Sigmoid colon (tissue), 7 donors: Measurements from ENCODE around the gene MYBPHL. TPM values are rescaled to one million over a fixed set of nuclear protein-coding genes. Genes with fewer than 3 reads are reported as not detected.

Experiments
- DNase-seq: peaks from one replicate; pipeline ENCODE4 v3.0.0-alpha.2; 2019
- H3K27ac ChIP-seq, 4 donors: fragments of 200-600 bp; sonication (generic); one replicate each; pipeline ENCODE4 v1.5.1; 2016 to 2019; ENCODE audit warnings: mild to moderate bottlenecking in 1 of 4
- H3K27me3 ChIP-seq, 3 donors: fragments of 200-600 bp; sonication (generic); one replicate each; pipeline ENCODE4 v1.5.1; 2019; ENCODE audit warnings: mild to moderate bottlenecking in 1 of 3
- H3K36me3 ChIP-seq, 4 donors: fragments of 200-600 bp; sonication (generic); one replicate each; pipeline ENCODE4 v1.5.1; 2016 to 2019
- H3K4me1 ChIP-seq, 4 donors: fragments of 200-600 bp; sonication (generic); one replicate each; pipeline ENCODE4 v1.5.1; 2017 to 2019
- H3K4me3 ChIP-seq, 4 donors: fragments of 200-600 bp; sonication (generic); one replicate each; pipeline ENCODE4 v1.5.1; 2017 to 2019; ENCODE audit warnings: mild to moderate bottlenecking in 2 of 4, moderate library complexity in 1 of 4
- H3K9me3 ChIP-seq, 4 donors: fragments of 200-600 bp in 3 of 4; sonication (generic) in 3 of 4; one replicate each; pipeline versions ENCODE4 v1.5.1 to v1.6.1; 2013 to 2019
- CTCF ChIP-seq, 4 experiments: fragments of 450-650 bp in 3 of 4; fragments of 200-600 bp in 1 of 4; IDR thresholded peaks; one replicate each; pipeline ENCODE4 v1.5.1; 2016 to 2019; ENCODE audit warnings: antibody characterized with exemption in 4 of 4, mild to moderate bottlenecking in 3 of 4, moderate library complexity in 2 of 4
- EP300 ChIP-seq, 4 donors: sonication (generic); formaldehyde crosslinking; IDR thresholded peaks; one replicate each; pipeline ENCODE4 v1.6.1; 2017; ENCODE audit warnings: antibody characterized with exemption in 4 of 4
- POLR2A ChIP-seq, 2 donors: fragments of 450-650 bp; IDR thresholded peaks; one replicate each; pipeline ENCODE4 v1.6.1; 2016; ENCODE audit warnings: antibody characterized with exemption in 2 of 2, mild to moderate bottlenecking in 2 of 2, moderate library complexity in 2 of 2
- POLR2AphosphoS5 ChIP-seq, 4 donors: sonication (generic); formaldehyde crosslinking; IDR thresholded peaks; one replicate each; pipeline ENCODE4 v1.6.1; 2017; ENCODE audit warnings: antibody characterized with exemption in 4 of 4
- WGBS, 2 donors: extraction: QIAGEN DNeasy Blood & Tissue Kit; methylation state at CpG; one replicate each; pipeline ENCODE4 v1.1.7; 2013; 5-methylcytosine and 5-hydroxymethylcytosine counted together
- intact Hi-C: fragments of 100-400 bp; cut with DNase I; formaldehyde crosslinking; loops from one replicate; pipeline ENCODE4 v1.15.1; 2023
- polyA plus RNA-seq, 3 donors: library from polyadenylated mRNA; stranded (reverse); fragments of 200-250 nt; gene quantifications; one replicate each; pipeline ENCODE4 v1.2.3, GENCODE V29; 2013
- total RNA-seq, 4 donors: library from RNA; depleted of rRNA; stranded (reverse); fragments of >200 nt; gene quantifications; one replicate each; pipeline ENCODE4 v1.1.0, GENCODE V29; 2016
- donor health status: healthy with polysubstance abuse.
- donor health status: Bipolar disorder and iron deficiency.
- donor health status: healthy.

Gene MYBPHL
- total and polyA plus RNA-seq, 7 donors: not detected

DNA sequence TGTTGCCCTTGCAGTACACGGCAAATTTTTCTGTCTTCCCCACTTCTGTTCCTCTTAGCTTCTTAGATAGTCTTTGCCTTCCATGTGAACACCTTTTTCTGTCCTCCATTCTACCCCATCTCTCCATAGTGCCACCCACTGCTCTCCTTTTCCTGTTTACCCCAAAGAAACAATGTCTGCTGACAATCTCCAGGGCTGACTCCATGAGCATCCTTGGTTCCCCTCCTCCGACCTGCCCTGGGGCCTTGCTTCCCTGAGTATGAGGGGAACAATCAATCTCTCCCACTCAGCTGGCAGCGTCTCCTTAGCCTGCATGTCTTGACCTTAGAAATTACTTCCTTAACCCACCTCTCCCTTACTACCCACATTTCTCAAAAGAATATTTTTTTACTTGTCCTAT is 12.3 kb upstream of the MYBPHL start:
- Histone ChIP-seq H3K27ac (no peak overlapping the region), H3K4me1 (no peaks in the 10 kb centered on the region), H3K9me3 (no peaks in the 10 kb centered on the region), H3K27me3 (no peaks in the 10 kb centered on the region), H3K36me3 (peaks cover 27 to 97% (median 75%) of the 10 kb centered on the region in 4 donors), H3K4me3 (no peak overlapping the region)
- WGBS, 2 donors: 91 to 93% methylated on average over 3 of the region's 3 CpGs
- DNase-seq: no peak
- TF ChIP-seq EP300 (IDR thresholded peaks at IDR 0.05): no peak
- no peak for TF ChIP-seq POLR2A (IDR thresholded peaks at IDR 0.05)
- TF ChIP-seq CTCF (IDR thresholded peaks at IDR 0.05): no peak
- no peak for TF ChIP-seq POLR2AphosphoS5 (IDR thresholded peaks at IDR 0.05)
- intact Hi-C loops: no loop called here

GRCh38 chr1:109316506-109316905 is 9.7 kb upstream of the MYBPHL start:
- DNase-seq: no peak
- H3K4me3 ChIP-seq: no peak overlapping the region
- no peak for TF ChIP-seq EP300 (IDR thresholded peaks at IDR 0.05)
- TF ChIP-seq POLR2A (IDR thresholded peaks at IDR 0.05): no peak
- no peak for TF ChIP-seq CTCF (IDR thresholded peaks at IDR 0.05)
- no peak for TF ChIP-seq POLR2AphosphoS5 (IDR thresholded peaks at IDR 0.05)
- intact Hi-C loops: no loop called here
- no peaks in the 10 kb centered on the region for H3K4me1 ChIP-seq
- H3K9me3 ChIP-seq: no peaks in the 10 kb centered on the region
- H3K36me3 ChIP-seq: peaks cover 27 to 94% (median 68%) of the 10 kb centered on the region in 4 donors
- 94 to 98% methylated on average over 1 of the region's 1 CpG for WGBS, 2 donors
- no peak overlapping the region for H3K27ac ChIP-seq
- no peaks in the 10 kb centered on the region for H3K27me3 ChIP-seq

DNA sequence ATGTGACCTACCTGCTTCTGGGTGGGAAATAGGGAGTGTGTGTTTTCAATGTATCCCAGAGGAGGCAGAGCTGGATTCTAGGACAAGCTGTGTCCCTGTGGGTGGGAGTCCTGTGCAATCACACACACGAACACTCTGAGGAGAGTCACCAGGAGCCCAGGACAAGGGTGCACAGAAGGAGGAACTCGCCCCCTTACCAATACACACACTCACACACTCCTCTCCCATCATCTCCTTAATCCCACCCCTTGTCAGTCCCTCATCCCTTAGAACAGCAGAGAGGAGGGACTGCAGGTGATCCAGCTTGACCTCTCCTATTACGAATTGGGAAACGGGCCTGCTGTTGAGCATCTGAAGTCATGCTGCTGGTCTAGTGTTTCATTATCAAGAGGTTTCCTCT is 8.5 kb upstream of the MYBPHL start:
- DNase-seq: no peak
- Histone ChIP-seq H3K27me3 (no peaks in the 10 kb centered on the region), H3K4me3 (no peak overlapping the region), H3K27ac (no peak overlapping the region), H3K4me1 (no peaks in the 10 kb centered on the region), H3K36me3 (peaks cover 21 to 82% (median 58%) of the 10 kb centered on the region in 4 donors), H3K9me3 (no peaks in the 10 kb centered on the region)
- no peak for TF ChIP-seq CTCF (IDR thresholded peaks at IDR 0.05)
- no peak for TF ChIP-seq POLR2AphosphoS5 (IDR thresholded peaks at IDR 0.05)
- no peak for TF ChIP-seq EP300 (IDR thresholded peaks at IDR 0.05)
- TF ChIP-seq POLR2A (IDR thresholded peaks at IDR 0.05): no peak
- WGBS, 2 donors: 93 to 96% methylated on average over 4 of the region's 4 CpGs
- intact Hi-C loops: no loop called here

GRCh38 chr1:109314795-109315194 is 8.0 kb upstream of the MYBPHL start:
- peaks cover 20 to 78% (median 53%) of the 10 kb centered on the region in 4 donors for H3K36me3 ChIP-seq

More at GRCh38 chr1:109314795-109315194, 8.0 kb upstream of the MYBPHL start:
- DNase-seq: no peak
- no peaks in the 10 kb centered on the region for H3K9me3 ChIP-seq
- H3K27ac ChIP-seq: no peak overlapping the region
- H3K4me1 ChIP-seq: no peaks in the 10 kb centered on the region
- TF ChIP-seq CTCF (IDR thresholded peaks at IDR 0.05) (no peak), POLR2AphosphoS5 (IDR thresholded peaks at IDR 0.05) (no peak), POLR2A (IDR thresholded peaks at IDR 0.05) (no peak), EP300 (IDR thresholded peaks at IDR 0.05) (no peak)
- WGBS, 2 donors: 96% methylated on average over 1 of the region's 1 CpG
- intact Hi-C loops: no loop called here
- no peak overlapping the region for H3K4me3 ChIP-seq
- no peaks in the 10 kb centered on the region for H3K27me3 ChIP-seq
